HFF-Myc (cell line): ENCODE measurements around the gene C1orf87.

Source experiments
- DNase-seq: peaks from one replicate; pipeline ENCODE4 v3.0.0-alpha.2; 2011; ENCODE audit warnings: low read depth; ENCODE audit errors: extremely low read depth
- H3K4me3 ChIP-seq: replicated peaks from 2 replicates; pipeline ENCODE4 v1.5.1; 2011; ENCODE audit warnings: low read depth, mild to moderate bottlenecking, control low read depth, low read length
- TF ChIP-seq, protein P1 (sequence below): IDR thresholded peaks from 2 replicates; pipeline ENCODE4 v1.5.1; 2012; ENCODE audit warnings: mild to moderate bottlenecking, low read depth, low read length, control low read depth; ENCODE audit errors: missing control alignments

The C1orf87 gene

GRCh38 chr1:59967780-59968179, 105.8 kb downstream of the C1orf87 start:
- H3K4me3 ChIP-seq = no peak overlapping the region
- TF ChIP-seq, protein P1, sequence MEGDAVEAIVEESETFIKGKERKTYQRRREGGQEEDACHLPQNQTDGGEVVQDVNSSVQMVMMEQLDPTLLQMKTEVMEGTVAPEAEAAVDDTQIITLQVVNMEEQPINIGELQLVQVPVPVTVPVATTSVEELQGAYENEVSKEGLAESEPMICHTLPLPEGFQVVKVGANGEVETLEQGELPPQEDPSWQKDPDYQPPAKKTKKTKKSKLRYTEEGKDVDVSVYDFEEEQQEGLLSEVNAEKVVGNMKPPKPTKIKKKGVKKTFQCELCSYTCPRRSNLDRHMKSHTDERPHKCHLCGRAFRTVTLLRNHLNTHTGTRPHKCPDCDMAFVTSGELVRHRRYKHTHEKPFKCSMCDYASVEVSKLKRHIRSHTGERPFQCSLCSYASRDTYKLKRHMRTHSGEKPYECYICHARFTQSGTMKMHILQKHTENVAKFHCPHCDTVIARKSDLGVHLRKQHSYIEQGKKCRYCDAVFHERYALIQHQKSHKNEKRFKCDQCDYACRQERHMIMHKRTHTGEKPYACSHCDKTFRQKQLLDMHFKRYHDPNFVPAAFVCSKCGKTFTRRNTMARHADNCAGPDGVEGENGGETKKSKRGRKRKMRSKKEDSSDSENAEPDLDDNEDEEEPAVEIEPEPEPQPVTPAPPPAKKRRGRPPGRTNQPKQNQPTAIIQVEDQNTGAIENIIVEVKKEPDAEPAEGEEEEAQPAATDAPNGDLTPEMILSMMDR = no peak
- DNase-seq = no peak

DNA sequence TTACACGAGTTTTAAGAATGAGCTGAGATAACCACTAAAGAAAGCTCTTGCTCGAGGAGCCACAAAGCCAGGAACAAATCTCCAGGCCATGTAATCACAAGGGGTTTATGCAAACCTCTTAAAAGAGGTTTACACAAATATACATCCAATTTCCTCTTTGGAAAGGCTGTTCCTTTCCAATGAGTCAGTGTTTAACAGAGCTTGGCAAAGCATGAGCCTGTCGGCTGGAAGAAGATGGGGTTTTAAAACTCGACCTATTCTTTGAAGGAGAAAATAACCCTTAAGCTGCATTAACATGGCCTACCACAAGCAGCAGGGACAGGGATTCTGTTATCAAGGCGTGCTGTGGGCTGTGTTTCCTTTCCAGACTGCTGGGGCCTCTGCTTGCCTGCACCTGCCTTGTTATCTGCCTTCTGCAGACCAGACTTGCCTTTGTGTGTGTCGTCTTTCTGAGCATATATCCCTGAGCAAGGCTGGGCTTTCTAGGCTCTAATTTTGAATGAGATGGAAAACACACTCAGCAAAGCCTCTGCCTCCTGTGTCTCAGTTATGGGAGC, 106.4 kb downstream of the C1orf87 start:
- H3K4me3 ChIP-seq = no peak overlapping the region
- no peak for DNase-seq
- TF ChIP-seq, protein P1 = no peak

- DNase-seq = no peak
- TF ChIP-seq, protein P1 = no peak
- no peak overlapping the region for H3K4me3 ChIP-seq
Observed at GRCh38 chr1:59952065-59952464, 121.5 kb downstream of the C1orf87 start.

GRCh38 chr1:59949648-59950047, 123.9 kb downstream of the C1orf87 start:
- no peak overlapping the region for H3K4me3 ChIP-seq
- TF ChIP-seq, protein P1 = no peak
- DNase-seq = no peak

DNA sequence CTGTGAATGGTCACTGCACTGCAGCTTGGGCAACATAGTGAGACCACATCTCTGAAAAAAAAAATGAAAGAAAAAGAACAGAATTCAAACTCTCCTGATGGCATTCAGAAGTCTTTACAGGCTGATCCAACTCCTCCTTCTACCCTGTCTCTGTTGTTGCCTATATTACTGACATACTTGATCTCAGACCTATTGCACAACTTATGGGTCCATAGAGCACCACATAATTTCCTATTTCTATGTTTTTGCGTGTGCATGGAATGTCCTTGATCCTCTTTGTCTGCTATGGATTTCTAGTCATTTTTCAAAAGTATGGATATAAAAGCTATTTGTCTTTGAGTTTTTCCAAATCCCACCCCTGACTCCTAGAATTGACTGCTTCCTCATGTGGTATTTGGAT, 124.6 kb downstream of the C1orf87 start:
- TF ChIP-seq, protein P1 = no peak
- H3K4me3 ChIP-seq = no peak overlapping the region
- no peak for DNase-seq

DNA sequence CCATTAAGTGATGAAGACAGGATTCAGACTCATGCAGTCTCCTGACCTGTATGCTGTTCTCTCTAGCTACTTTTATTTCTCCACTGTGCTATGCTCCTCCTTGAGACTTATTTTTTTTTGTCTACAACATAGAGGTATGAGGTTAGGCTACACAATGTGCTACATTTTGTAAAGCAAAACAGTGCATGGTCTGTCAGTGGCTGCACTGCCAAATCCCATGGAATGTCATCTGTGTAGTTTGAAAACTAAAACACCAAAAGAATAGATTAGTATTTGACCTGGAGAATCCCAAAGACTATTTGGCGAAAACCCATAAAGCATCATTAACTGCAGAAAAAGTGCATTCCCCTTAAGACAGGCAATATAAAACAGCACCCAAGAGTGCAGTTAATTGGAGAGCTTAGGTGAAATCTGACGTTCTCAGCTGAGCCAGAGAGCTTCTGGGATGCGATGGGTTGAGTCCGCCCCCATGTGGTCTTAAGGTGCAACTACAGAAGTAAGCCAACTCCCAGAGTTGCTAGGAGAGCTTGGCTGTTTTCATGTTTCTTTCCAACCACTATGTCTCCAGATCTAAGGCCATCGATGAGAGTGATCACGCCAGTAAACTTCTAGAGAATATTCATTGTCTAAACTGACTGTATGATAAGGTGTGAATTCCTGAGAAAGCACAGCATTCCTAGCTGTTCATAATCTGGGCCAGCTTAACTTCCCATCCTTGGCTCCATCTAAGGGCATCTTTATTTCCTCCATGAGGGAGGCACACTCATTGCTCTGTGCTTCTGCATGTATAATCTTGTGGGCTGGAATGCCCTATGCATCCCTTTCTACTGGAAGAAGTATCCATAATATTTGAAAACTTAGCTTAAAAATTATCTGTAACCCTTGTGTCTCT, 126.3 kb downstream of the C1orf87 start:
- peak; percentile 32 for DNase-seq
- TF ChIP-seq, protein P1 = peak; percentile 90
- H3K4me3 ChIP-seq = no peak overlapping the region
